Anterior cingulate cortex (tissue), 58 donors: ENCODE data around the gene SLC17A2.
A peak's percentile ranks its signal among the peaks of the same experiment; 100 is the strongest.

Experiments
- DNase-seq, 58 donors: peaks; one replicate each; lab custom pipeline; 2025; lab: John Stamatoyannopoulos, UW

SLC17A2 gene

DNA sequence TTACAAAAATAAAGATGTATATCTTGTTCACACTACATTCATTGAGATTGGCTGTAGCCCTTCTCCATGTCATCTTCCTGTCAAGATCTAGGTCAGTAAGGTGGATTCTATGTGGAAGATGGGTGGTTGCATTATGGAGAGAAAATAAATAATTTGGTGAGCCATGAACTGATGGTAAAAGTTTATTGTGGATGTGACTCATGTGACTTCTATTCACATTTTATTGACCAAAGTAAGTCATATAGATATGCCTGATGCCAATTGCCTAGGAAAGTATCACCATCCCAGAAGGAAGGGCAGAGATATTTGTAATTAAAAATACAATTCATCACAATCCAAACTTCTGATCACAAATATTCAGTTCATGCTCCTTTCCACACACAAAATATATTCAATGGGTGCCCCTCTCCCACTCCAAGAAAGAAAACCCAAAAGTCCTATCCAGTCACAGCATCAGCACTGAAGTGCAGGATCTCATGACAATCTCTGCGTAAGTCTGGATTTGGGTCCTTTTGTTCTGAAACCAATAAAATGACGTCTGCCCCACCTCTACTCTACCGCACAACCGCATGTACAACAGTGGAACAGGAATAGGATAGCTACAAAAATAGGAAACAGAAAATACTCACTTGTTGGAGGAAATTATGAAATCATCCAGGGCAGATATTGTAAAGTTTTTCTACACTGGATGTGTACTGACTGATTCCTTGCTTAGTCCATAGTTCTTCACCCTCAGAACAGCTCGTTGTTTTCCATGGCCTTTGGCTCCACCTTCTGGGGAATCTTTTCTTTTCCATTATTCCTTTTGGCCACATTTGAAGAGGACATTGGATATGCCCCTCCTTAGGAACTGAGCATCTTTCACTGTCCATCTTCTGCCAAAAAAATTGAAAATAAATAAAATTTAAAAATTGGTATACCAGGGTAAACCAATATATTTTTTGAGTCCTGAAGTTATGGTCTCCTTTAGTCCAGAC lies 40.3 kb downstream of the SLC17A2 start:
- peak in 22 of 58 donors; percentile 0 to 63 (median 2) for DNase-seq

DNA sequence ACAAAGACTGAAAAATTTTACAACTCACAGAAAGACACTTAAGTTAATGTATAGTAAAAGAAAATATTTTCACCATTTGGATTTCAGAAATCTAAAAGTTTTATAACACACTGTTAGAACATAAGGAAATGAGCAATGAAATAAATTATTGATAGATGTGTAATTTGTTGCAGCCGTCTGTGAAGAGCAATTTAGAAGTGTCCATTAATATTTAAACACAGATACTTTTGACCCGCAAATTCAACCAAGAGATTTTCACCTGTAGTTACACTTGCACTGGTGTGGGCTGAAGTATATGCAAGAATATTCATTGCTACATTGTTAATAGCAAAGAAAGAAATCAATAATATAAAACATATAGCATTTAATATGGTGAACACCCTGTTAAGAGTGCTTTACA lies 41.9 kb downstream of the SLC17A2 start:
- DNase-seq = no peak

DNA sequence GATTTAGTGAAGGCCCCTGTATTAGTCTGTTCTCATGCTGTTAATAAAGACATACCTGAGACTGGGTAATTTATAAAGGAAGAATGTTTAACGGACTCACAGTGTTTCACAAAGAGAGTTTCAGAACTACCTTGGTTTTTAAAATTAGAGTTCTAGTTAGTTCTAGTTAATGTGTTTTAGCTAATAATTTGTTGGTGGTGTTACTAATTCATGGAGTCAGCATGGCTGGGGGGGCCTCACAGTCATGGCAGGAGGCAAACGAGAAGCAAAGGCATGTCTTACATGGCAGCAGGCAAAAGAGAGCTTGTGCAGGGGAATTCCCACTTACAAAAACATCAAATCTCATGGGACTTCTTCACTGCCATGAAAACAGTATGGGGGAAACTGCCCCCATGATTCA lies 44.4 kb downstream of the SLC17A2 start:
- DNase-seq = no peak

DNA sequence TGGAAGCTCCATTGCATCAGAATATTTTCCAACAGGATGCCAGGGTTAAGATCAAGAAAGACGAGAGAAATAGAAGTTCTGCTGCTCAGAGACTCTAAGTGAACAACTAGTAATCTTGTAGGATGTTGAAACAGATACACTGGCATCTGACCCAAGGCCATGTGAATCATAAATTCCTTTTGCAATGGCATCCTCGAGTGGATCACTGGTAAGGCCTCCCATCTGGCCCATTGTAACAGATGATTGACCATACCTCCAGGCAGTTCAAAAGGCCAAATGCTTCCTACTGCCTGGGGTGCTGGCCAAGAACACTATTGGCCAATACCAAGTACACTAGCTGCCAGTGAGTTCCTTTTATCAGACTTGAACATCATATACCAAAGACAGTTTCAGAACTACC lies 46.5 kb downstream of the SLC17A2 start:
- DNase-seq = no peak

DNA sequence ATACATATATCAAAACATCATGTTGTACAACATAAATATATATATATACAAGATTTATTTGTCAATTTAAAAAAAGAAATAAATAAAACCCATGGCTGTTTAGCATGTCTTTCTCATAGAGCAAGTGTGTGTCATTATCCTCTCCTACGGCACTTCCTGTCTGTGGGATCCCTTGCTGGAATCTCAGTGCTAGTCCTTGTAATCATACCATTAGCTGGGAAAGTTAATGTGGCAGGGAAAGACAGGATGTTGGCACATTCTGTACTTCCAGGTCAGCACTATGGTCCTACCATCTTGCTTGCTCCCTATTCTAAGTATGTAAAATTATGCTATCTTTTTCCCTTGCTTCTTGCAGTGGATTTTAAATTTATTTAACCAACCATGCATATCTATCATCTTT lies 47.0 kb downstream of the SLC17A2 start:
- DNase-seq = no peak

DNA sequence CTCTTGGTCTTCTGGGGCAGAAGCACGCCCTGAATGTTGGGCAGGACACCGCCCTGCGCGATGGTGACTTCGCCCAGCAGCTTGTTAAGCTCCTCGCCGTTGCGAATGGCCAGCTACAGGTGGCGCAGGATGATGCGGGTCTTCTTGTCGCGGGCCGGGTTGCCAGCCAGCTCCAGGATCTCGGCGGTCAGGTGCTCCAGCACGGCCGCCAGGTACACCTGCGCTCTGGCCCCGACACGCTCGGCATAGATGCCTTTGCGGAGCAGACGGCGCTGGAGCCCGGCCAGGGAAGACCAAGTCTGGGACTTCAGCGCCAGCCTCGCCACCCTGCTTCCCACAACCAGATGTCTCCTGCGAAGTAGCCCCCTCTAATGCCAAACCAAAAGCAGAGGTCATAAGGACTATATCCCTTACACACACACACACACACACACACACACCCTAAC lies 48.4 kb downstream of the SLC17A2 start:
- DNase-seq = peak in 2 of 58 donors; percentile 0 to 2

DNA sequence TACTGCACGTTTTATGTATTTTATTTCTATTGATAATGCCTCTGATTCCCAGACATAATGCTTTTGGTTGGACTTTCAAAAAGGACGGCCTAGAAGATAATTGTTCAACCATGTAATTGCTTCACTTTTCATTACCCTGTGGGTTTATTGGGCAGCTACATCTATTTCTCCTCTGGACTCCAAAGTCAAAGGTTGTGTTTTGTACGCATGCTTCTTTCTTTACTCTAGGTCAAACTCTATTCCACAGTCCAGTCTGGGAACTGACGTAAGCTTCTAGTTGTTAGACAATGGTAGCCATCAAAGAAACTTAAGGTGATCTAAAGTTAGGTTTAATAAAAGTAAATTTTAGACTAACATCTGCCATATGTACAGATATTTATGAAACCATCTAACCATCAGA lies 49.9 kb downstream of the SLC17A2 start:
- DNase-seq = no peak

DNA sequence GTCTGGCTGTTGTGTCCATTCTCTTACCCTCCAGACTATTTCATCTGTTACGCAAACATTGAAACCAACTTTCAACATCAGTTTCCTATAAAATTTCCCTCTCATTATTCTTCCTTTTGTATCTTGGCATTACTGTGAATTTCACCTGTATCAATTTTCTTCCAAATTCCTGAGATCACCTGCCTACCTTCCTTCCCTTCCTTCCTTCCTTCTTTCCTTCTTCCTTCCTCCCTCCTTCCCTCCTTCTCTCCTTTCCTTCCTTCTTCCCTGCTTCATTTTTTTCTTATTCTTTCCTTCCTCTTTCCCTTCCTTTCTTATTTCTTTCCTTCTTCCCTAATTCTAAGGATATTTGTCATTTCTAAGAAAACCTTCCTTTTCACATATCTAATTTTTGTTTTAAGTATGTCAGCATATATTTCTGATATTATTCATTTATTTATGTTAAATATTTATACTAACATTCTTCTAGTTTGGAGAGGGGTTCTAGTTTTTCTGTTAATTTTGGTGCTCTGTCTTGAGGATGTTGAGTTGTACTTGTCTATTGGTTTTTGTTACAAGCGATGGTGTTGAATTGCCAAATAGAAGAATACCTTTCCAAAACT lies 51.7 kb downstream of the SLC17A2 start:
- DNase-seq = no peak

DNA sequence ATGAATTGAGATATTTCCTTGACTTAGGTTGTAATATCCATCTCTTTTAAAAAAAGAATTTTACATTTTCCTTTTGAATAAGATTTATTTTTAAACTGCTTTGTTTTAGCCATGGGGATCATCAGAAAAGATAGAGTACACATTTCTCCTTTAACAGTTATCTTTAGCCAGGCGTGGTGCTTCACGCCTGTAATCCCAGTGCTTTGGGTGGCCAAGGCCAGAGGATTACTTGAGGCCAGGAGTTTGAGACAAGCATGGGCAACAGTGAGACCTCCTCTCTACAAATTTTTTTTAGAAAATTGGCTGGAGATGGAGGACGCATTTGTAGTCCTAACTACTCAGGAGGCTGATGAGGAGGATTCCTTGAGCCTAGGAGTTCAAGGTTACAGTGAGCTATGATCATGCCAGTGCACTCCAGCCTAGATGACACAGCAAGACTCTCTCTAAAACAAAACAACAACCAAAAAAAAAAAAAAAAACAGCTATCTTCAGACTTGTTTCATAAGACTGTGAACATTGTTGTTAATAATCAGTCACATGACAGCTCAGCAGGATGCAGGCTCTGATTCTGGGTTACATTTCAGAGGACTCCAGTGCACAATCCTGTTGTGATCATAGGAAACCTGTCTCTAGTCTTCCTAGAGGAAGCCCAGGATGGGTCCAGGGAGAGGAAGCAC lies 54.4 kb downstream of the SLC17A2 start:
- no peak for DNase-seq

DNA sequence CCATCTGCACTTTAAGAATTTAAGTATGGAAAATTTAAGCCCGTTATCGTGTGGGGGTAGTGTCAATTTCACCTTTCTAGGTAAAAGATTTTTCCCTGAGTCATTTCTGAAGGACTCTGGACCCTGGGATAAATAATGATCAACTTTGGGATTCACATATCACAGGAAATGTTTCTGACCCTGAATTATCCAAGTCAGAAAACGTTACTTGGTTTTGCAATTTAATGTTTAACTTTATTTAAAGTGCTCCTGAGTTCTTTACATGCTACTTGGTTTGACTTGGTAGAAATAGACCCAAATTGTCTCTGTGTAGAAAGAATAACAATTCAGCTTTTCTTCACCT lies 55.0 kb downstream of the SLC17A2 start:
- no peak for DNase-seq

DNA sequence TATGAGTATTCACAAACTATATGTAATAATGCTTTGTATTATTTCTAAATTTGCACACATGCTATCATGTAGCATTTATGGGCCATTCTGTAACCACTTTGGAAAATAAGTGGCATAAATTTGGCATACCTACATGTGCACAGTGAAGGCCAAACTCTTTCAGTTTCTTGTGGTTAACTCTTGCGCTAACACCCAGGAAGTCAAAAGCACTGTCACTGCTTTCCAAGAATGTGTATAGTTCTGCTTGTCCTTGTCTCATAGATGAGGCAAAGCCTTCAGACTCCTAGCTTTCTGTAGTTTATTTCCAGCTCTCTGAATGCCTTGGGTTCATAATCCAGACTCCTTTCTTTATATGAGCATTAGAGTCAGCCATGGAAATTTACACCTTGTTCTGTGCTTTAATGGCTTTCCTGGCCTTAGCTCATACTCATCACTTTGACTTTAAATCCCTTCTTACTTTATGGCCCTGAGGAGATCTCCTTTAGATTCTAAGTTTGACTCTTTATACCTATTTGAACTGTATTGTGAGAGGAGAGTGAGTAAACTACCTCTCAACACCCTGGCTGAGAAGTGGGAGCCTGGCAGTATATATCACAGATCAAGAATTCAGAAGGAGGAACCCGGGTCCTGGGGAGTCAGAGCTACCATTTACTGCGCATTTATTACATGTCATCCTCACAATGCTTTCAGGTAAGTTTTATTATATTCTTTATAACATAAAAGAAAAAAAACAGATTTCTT lies 55.5 kb downstream of the SLC17A2 start:
- no peak for DNase-seq

DNA sequence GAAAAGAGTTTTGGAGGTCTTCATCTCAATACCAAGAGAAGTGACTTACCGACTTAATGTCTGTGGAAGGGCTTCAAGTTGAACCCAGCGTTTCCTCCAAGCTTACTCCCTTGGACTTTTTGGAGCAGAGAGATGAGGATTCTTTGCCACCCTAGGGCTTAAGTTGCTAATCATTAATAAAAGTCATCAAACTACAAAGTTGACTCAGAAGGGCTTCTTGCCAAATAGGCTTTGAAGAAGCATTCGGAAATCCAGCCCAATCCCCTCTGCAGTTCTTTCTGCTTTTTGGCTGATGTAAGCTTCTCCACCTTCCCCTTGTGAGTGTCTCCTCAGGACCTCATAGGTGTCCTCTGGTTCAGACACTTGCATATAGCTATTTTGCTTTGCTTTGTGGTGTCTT lies 56.4 kb downstream of the SLC17A2 start, which contains the start of gene SLC17A3:
TSS of gene SLC17A3 (minus strand) at position 126 of the 400 bp plus-strand sequence. CDS start 5,856 bp downstream, outside the sequence.
- DNase-seq = no peak

DNA sequence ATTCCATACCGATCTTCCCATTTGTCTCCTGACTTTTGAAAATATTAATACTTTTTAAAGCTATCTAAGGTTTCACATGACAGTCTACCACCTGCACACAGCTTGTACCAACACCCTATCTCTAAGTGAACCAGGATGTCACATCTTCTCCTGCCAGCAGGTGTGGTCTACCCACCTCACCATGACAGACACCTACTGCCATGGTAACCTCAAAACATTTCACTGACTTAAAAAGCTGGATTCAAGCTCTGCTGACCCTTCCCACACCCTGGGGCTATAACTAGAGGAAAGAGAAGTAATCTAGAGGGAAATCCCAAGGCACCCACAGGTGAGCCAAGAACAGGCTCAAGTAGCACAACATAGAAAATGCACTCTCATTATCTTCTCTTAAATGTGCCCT lies 57.7 kb downstream of the SLC17A2 start:
- DNase-seq = no peak

DNA sequence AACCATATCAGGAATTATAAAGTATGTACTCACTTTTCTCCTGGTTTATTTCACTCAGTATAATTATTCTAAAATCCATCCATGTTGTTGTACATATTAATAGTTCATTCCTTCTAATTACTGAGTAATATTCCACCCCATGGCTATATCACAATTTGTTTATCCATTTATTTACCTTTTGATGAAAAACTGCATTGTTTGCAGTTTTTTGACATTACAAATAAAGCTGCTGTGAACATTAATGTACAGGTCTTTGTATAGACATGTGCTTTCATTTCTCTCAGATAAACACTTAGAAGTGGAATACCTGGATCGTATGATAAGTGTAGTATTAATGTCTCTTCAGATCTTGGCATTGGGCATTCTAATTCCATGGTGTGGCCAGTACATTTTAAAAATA lies 60.7 kb downstream of the SLC17A2 start:
- no peak for DNase-seq

DNA sequence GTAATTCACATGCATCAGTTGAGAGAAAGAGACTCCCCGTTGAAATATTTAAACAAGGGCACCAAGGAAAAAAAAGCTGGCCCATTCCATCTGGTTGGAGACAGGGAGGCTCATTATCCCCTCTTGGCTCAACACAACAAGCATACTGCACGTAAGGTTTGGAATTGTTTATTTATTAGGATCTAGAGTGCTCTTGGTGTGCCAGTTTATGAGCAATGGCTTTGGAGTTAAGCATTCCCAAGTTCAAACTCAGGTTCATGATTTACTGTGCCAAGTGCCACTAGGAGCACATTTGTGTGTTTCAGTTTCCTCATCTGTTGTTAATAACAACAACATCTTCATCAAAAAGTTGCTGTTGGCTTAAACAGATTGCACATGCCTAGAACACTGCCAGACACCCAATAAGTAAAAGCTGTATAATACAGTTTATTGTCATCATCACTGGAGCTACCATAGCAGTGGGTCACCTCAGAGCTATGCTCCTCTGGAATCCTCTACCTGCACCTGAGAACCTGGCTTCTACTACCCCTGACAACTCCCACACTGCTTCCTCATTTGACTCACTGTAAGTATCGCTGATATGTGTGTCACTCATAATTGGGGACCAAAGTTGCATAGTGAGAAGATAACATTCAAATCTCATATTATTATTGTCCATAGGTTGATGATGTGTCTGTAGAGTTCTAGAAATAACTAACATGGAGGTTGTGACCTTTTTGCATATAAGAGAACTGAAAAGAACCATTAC lies 61.9 kb downstream of the SLC17A2 start:
- no peak for DNase-seq

DNA sequence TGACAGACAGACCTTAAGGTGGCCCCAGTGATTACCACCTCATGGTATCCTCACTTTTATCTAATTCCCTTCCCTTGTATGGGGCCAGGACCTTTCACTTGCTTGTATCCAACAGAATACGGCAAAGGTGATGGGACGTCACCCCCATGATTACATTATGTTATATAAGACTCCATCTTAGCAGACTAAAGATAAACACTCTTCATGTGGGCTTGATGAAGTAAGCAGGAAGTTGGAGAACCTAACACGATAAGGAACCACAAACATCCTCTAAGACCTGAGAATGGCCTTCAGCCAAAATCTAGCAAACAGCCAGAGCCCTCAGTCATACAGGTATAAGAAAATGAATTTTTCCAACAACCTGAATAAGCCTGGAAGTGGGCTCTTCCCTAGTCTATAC lies 64.5 kb downstream of the SLC17A2 start:
- DNase-seq = no peak

DNA sequence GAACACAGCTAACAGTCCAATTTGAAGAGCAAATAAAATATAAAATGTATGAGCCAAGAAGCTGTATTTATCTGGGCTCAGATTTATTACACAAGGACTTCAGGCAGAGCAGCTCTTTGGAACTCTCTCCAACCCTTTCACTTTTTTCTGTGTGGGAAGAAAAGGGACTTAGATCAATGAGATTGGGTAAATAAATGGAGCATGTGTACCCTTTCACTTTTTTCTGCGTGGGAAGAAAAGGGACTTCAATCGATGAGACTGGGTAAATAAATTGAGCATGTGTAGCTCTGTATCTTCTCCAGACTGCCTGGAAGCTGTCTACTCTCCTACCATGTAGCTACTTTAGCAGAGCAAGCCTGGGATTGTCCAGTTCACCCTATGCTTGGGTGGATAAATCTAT lies 67.1 kb downstream of the SLC17A2 start:
- DNase-seq = no peak
